Measurements from ENCODE around the gene AP2A1. TPM values are rescaled to one million over a fixed set of nuclear protein-coding genes. Genes with fewer than 3 reads are reported as not detected.

The AP2A1 gene
- total RNA-seq, 6 experiments from 2014 or later, result 38.7 to 103 (median 49.8) TPM

GRCh38 chr19:49761625-49762311, 5.0 kb upstream of the AP2A1 start:
- DNase-seq (no peak), ATAC-seq (no peak)
- no peak for TF ChIP-seq POLR2A (IDR thresholded peaks at IDR 0.05)
- TF ChIP-seq, protein P1, sequence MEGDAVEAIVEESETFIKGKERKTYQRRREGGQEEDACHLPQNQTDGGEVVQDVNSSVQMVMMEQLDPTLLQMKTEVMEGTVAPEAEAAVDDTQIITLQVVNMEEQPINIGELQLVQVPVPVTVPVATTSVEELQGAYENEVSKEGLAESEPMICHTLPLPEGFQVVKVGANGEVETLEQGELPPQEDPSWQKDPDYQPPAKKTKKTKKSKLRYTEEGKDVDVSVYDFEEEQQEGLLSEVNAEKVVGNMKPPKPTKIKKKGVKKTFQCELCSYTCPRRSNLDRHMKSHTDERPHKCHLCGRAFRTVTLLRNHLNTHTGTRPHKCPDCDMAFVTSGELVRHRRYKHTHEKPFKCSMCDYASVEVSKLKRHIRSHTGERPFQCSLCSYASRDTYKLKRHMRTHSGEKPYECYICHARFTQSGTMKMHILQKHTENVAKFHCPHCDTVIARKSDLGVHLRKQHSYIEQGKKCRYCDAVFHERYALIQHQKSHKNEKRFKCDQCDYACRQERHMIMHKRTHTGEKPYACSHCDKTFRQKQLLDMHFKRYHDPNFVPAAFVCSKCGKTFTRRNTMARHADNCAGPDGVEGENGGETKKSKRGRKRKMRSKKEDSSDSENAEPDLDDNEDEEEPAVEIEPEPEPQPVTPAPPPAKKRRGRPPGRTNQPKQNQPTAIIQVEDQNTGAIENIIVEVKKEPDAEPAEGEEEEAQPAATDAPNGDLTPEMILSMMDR (IDR thresholded peaks at IDR 0.05), result peak in 2 of 4 donors; percentile 10 to 13
- H3K9me3 ChIP-seq, result no peaks in the 10 kb centered on the region
- intact Hi-C loops (cut with DNase I), result no loop called here
- peaks cover 0 to 7% (median 1%) of the 10 kb centered on the region in 4 donors for H3K4me1 ChIP-seq
- no peaks in the 10 kb centered on the region for H3K36me3 ChIP-seq
- 78% methylated on average over 5 of the region's 16 CpGs for WGBS (ENCODE audit: insufficient coverage, low coverage, low lambda C conversion rate, missing lambda C conversion rate)
- no peak overlapping the region for H3K4me3 ChIP-seq
- peak overlapping the region in 2 of 3 donors; percentile 24 to 40 for H3K27ac ChIP-seq
- no peaks in the 10 kb centered on the region for H3K27me3 ChIP-seq

DNA sequence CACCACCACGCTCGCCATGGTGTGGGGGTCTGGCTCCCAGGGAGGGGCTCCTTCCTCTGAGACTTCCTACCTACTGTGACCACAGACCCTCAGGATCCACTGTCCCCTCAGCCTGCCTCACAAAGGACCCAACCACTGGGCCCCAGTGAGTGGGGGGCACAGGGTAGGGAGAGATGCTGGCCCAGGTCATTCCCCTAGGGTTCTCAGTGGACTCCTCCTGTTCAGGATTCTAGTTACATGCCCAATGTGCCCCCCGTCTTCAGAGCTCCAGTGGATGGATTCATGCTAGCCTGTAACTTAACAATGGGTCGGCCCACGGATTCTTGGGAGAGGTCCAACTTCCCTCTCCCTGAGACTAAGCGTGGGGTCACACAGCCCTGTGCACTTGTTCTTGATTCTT, 3.6 kb upstream of the AP2A1 start, which contains the start of gene TSKS:
Gene TSKS, minus strand, starts transcription at position 77 of the 400 bp plus-strand sequence. Its CDS starts 59 bp downstream, at position 18.
- ATAC-seq, result no peak

GRCh38 chr19:49764341-49764740, 2.5 kb upstream of the AP2A1 start:
- DNase-seq, result no peak
- intact Hi-C loops (cut with DNase I), result no loop called here
- Histone ChIP-seq H3K36me3 (no peaks in the 10 kb centered on the region), H3K4me1 (peaks cover 0 to 18% (median 6%) of the 10 kb centered on the region in 4 donors), H3K27me3 (no peaks in the 10 kb centered on the region), H3K4me3 (no peak overlapping the region), H3K27ac (no peak overlapping the region), H3K9me3 (no peaks in the 10 kb centered on the region)
- 92% methylated on average over 8 of the region's 8 CpGs for WGBS (ENCODE audit: insufficient coverage, low coverage, low lambda C conversion rate, missing lambda C conversion rate)
- no peak for TF ChIP-seq POLR2A (IDR thresholded peaks at IDR 0.05)
- TF ChIP-seq, protein P1 (IDR thresholded peaks at IDR 0.05), result no peak
- no peak for ATAC-seq

More for the DNA sequence above, 3.6 kb upstream of the AP2A1 start, which contains the start of gene TSKS:
- Histone ChIP-seq H3K27ac (no peak within 1 kb of the TSS), H3K9me3 (no peaks in the 10 kb centered on the region), H3K36me3 (no peaks in the 10 kb centered on the region), H3K4me1 (peaks cover 0 to 14% (median 3%) of the 10 kb centered on the region in 4 donors), H3K4me3 (no peak within 1 kb of the TSS), H3K27me3 (no peaks in the 10 kb centered on the region)
- TF ChIP-seq POLR2A (IDR thresholded peaks at IDR 0.05), result no peak
- TF ChIP-seq, protein P1 (IDR thresholded peaks at IDR 0.05), result no peak
- 61% methylated on average over 3 of the region's 6 CpGs for WGBS (ENCODE audit: insufficient coverage, low coverage, low lambda C conversion rate, missing lambda C conversion rate)
- DNase-seq, result no peak
- intact Hi-C loops (cut with DNase I), result no loop called here

DNA sequence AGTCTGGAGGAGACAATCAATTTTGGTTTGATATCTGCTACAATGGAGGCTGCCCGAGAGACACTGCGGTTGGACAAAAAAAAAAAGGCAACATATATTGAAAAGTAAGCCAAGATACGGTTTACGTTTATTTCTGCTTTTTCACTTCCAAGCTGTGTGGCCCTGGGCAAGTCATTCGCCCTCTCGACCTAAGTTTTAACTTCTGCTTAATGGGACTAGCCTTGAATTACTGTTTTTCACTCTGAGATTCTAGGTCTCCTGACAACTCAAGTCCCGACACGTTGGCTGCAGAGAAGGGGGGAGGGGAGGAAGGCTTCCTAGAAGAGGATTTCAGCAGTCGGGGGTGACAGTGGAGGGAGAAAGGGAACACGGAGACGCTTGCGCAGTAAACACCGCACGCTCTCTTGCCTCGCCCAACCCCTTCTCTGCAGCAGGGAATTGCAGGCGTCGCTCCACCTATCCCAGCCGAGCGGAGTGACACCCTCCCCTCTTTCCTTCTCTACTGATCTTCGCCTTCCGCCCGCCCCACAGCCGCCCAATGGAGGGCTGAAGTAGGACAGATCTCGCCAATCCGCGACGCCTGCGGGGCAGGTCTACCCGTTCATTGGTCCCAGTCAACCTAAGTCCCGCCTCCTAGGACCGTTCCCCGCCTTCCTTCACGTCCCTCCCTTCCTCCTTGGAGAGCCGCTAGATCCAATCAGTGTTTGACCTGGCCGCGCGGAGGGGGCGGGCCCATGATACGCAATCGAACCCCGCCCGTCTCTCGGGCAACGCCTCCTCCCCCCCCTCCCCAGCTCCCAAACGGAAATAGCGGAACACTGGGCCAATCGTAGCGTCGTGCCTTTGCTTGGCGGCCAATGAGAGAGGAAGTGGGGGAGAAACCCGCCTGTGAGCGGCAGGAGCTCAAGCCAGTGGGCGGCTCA, 533 bp upstream of the AP2A1 start:
- Histone ChIP-seq H3K9me3 (no peaks in the 10 kb centered on the region), H3K4me1 (peaks cover 0 to 18% (median 7%) of the 10 kb centered on the region in 4 donors), H3K36me3 (no peaks in the 10 kb centered on the region), H3K27ac (peak overlapping the region; percentile 89 to 92 (median 89)), H3K27me3 (no peaks in the 10 kb centered on the region), H3K4me3 (peak overlapping the region; percentile 63 to 74 (median 71))
- peak; percentile 99 to 100 (median 100) for DNase-seq
- ATAC-seq, result peak; percentile 82 to 93 (median 88)
- intact Hi-C loops (cut with DNase I), result no loop called here
- TF ChIP-seq, protein P1 (IDR thresholded peaks at IDR 0.05), result no peak
- peak; percentile 90 for TF ChIP-seq POLR2A (IDR thresholded peaks at IDR 0.05)
- under 1% methylated on average over 35 of the region's 53 CpGs for WGBS (ENCODE audit: insufficient coverage, low coverage, low lambda C conversion rate, missing lambda C conversion rate)

Data from right lobe of liver (tissue), 6 donors.